Body of pancreas (tissue), 4 donors: Measurements from ENCODE around the gene INA. TPM values are rescaled to one million over a fixed set of nuclear protein-coding genes. Genes with fewer than 3 reads are reported as not detected.
A peak's percentile ranks its signal among the peaks of the same experiment; 100 is the strongest.
"Not testable (repeated sequence)": the region's sequence is repeated elsewhere in the genome, so short reads cannot be mapped to it uniquely, and the experiment has no call there.

Experiments
- ATAC-seq: fragments of 150-250 bp; one replicate; pipeline ENCODE4 v1.9.1; 2016
- DNase-seq, 4 donors: peaks; one replicate each; pipeline ENCODE4 v3.0.0-alpha.2; 2019
- H3K27ac ChIP-seq, 4 donors: fragments of 200-600 bp; sonication (generic); 1 replicate in 3 of 4; 2 replicates in 1 of 4; pipeline versions ENCODE4 v1.5.1 to v1.6.1; 2016 to 2019; ENCODE audit warnings: mild to moderate bottlenecking in 1 of 4, mixed read lengths in 1 of 4, moderate library complexity in 1 of 4
- H3K27me3 ChIP-seq, 2 donors: fragments of 200-600 bp; sonication (generic); one replicate each; pipeline ENCODE4 v1.6.0; 2016; ENCODE audit warnings: mild to moderate bottlenecking in 1 of 2
- H3K36me3 ChIP-seq, 2 donors: fragments of 200-600 bp; sonication (generic); replicated peaks in 1 of 2; 2 replicates each; pipeline ENCODE4 v1.5.1; 2016; ENCODE audit warnings: low read depth in 2 of 2; ENCODE audit not compliant: insufficient read depth in 1 of 2
- H3K4me1 ChIP-seq: fragments of 200-600 bp; sonication (generic); one replicate; pipeline ENCODE4 v1.6.0; 2016
- H3K4me3 ChIP-seq, 2 donors: fragments of 200-600 bp; sonication (generic); 1 replicate in 1 of 2; 2 replicates in 1 of 2; pipeline ENCODE4 v1.5.1; 2016 to 2019
- H3K9me3 ChIP-seq, 3 donors: fragments of 200-600 bp; sonication (generic); 1 replicate in 2 of 3; 2 replicates in 1 of 3; pipeline ENCODE4 v1.5.1; 2016
- POLR2A ChIP-seq, 3 donors: fragments of 450-650 bp; IDR thresholded peaks; one replicate each; pipeline ENCODE4 v1.6.1; 2016; ENCODE audit warnings: antibody characterized with exemption in 3 of 3, mild to moderate bottlenecking in 2 of 3
- WGBS, 2 donors: methylation state at CpG; one replicate each; pipeline ENCODE4 v1.1.5; 2017; 5-methylcytosine and 5-hydroxymethylcytosine counted together
- intact Hi-C: fragments of 100-400 bp; cut with DNase I; formaldehyde crosslinking; loops from one replicate; pipeline ENCODE4 v1.15.1; 2023
- total RNA-seq, 2 donors: library from RNA; depleted of rRNA; stranded (reverse); fragments of >200 nt; gene quantifications; one replicate each; pipeline ENCODE4 v1.1.0, GENCODE V29; 2016
- TF ChIP-seq, protein P1 (sequence below), 7 experiments: fragments of 450-650 bp in 4 of 7; fragments of 200-600 bp in 3 of 7; sonication (generic) in 3 of 7; IDR thresholded peaks; one replicate each; pipeline ENCODE4 v1.5.1; 2016 to 2019; ENCODE audit warnings: antibody characterized with exemption in 7 of 7

INA gene
- total RNA-seq, 2 donors from 2014 or later = 2.3 to 4.7 TPM

DNA sequence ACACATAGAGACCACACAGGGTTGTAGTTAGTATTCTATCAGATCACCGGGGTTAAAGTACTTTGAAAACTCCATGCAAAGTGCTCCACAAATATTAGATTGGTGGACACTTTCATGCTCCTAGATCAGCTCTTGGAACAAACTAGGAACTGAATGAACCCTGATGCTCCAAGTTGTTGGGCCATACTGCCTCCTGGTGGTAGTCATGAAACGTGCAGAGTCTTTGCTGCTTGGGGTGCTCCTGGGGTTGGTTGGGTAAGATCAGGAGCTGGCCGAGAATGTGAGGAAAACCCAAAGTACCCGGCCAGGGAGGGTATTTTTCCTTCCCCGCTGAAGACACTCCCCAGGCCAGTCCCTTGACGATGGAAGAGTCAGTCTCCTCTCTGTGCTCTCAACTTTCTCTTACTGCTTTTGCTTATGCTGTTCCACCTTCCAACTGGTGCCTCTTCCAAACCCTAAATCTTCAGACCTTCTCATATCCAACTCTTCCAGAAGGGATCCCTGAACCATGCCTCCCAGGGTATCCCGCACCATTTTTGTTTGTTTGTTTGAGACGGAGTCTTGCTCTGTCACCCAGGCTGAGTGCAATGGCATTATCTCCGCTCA lies 32.2 kb upstream of the INA start:
- H3K4me3 ChIP-seq = no peak overlapping the region
- no peaks in the 10 kb centered on the region for H3K36me3 ChIP-seq
- no peaks in the 10 kb centered on the region for H3K27me3 ChIP-seq
- DNase-seq (peak; percentile 80 to 83 (median 80)), ATAC-seq (peak; percentile 74)
- intact Hi-C loops = loop anchor here (5.0 to 10.0 kb wide), 2 partner anchors 327 to 410 kb away; partner anchors contain the start of genes CNNM2 and CYP17A1
- 23 to 44% methylated on average over 6 to 9 of the region's 9 CpGs for WGBS, 2 donors
- TF ChIP-seq, protein P1, sequence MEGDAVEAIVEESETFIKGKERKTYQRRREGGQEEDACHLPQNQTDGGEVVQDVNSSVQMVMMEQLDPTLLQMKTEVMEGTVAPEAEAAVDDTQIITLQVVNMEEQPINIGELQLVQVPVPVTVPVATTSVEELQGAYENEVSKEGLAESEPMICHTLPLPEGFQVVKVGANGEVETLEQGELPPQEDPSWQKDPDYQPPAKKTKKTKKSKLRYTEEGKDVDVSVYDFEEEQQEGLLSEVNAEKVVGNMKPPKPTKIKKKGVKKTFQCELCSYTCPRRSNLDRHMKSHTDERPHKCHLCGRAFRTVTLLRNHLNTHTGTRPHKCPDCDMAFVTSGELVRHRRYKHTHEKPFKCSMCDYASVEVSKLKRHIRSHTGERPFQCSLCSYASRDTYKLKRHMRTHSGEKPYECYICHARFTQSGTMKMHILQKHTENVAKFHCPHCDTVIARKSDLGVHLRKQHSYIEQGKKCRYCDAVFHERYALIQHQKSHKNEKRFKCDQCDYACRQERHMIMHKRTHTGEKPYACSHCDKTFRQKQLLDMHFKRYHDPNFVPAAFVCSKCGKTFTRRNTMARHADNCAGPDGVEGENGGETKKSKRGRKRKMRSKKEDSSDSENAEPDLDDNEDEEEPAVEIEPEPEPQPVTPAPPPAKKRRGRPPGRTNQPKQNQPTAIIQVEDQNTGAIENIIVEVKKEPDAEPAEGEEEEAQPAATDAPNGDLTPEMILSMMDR (IDR thresholded peaks at IDR 0.05) = peak; percentile 47 to 92 (median 89)
- TF ChIP-seq POLR2A (IDR thresholded peaks at IDR 0.05) = no peak
- no peak overlapping the region for H3K27ac ChIP-seq
- H3K9me3 ChIP-seq = no peaks in the 10 kb centered on the region
- peaks cover 18% of the 10 kb centered on the region for H3K4me1 ChIP-seq

DNA sequence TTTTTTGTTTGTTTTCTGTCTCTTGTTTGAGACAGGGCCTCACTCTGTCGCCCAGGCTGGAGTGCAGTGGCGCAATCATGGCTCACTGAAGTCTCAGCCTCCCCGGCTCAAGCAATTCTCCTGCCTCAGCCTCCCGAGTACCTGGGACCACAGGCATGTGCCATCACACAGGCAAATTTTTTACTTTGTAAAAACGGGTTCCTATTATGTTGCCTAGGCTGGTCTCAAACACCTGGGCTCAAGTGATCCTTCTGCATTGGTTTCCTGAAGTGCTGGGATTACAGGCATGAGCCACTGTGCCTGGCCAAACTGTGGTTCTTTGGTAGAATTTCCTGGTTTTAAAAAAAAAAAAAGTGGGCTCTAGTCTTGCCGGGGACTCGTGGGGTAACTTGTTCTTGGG lies 31.4 kb upstream of the INA start, which contains the start of gene RPEL1:
Gene RPEL1 (plus strand): TSS at position 301 of the 400 bp plus-strand sequence. CDS start 110 bp downstream, outside the sequence.
- not testable (repeated sequence) for H3K4me3 ChIP-seq, H3K27me3 ChIP-seq, ATAC-seq, H3K27ac ChIP-seq, H3K36me3 ChIP-seq, H3K9me3 ChIP-seq, DNase-seq
- intact Hi-C loops = loop anchor here (10.0 kb wide), 1 partner anchor 411 kb away; the partner anchor contains the start of gene CYP17A1
- WGBS, 2 donors = 77 to 82% methylated on average over 7 of the region's 7 CpGs
- peaks cover 18% of the 10 kb centered on the region for H3K4me1 ChIP-seq

- DNase-seq (no peak), ATAC-seq (no peak)
- Histone ChIP-seq H3K9me3 (no peaks in the 10 kb centered on the region), H3K27ac (no peak overlapping the region), H3K4me3 (no peak overlapping the region), H3K4me1 (peaks cover 11% of the 10 kb centered on the region), H3K27me3 (no peaks in the 10 kb centered on the region), H3K36me3 (no peaks in the 10 kb centered on the region)
- TF ChIP-seq, protein P1 (IDR thresholded peaks at IDR 0.05) = no peak
- TF ChIP-seq POLR2A (IDR thresholded peaks at IDR 0.05) = no peak
- 42 to 67% methylated on average over 4 of the region's 4 CpGs for WGBS, 2 donors
- intact Hi-C loops = loop anchor here (10.0 kb wide), 1 partner anchor 412 kb away; the partner anchor contains the start of gene CYP17A1
These were observed 30.6 kb upstream of the INA start for GRCh38 chr10:103246324-103246723.

DNA sequence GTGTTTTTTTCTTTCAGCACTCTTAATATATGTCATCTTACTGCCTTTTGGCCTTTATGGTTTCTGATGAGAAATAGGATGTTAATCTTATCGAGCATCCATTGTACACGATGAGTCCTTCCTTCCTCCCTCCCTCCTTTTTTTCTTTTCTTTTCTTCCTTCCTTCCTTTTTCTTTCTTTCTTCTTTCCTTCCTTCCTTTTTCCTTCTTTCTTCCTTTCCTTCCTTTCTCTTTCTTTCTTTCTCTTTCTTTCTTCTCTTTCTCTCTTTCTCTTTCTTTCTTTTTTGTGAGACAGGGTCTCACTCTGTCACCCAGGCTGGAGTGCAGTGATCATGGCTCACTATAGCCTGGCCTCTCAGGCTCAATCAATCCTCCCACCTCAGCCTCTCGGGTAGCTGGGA lies 22.8 kb upstream of the INA start:
- no peak for ATAC-seq
- Histone ChIP-seq H3K4me1 (no peaks in the 10 kb centered on the region), H3K27me3 (no peaks in the 10 kb centered on the region), H3K27ac (no peak overlapping the region), H3K9me3 (no peaks in the 10 kb centered on the region), H3K4me3 (no peak overlapping the region), H3K36me3 (no peaks in the 10 kb centered on the region)
- 62 to 68% methylated on average over 3 of the region's 3 CpGs for WGBS, 2 donors
- DNase-seq = no peak
- intact Hi-C loops = no loop called here
- TF ChIP-seq, protein P1 (IDR thresholded peaks at IDR 0.05) = no peak
- no peak for TF ChIP-seq POLR2A (IDR thresholded peaks at IDR 0.05)

GRCh38 chr10:103254538-103255325 lies 22.2 kb upstream of the INA start:
- no peak overlapping the region for H3K27ac ChIP-seq
- H3K4me3 ChIP-seq = no peak overlapping the region
- H3K4me1 ChIP-seq = no peaks in the 10 kb centered on the region
- H3K27me3 ChIP-seq = no peaks in the 10 kb centered on the region
- intact Hi-C loops = no loop called here
- TF ChIP-seq POLR2A (IDR thresholded peaks at IDR 0.05) = no peak
- TF ChIP-seq, protein P1 (IDR thresholded peaks at IDR 0.05) = no peak
- no peak for ATAC-seq
- no peak for DNase-seq
- H3K36me3 ChIP-seq = no peaks in the 10 kb centered on the region
- 62 to 66% methylated on average over 4 of the region's 4 CpGs for WGBS, 2 donors
- H3K9me3 ChIP-seq = no peaks in the 10 kb centered on the region
